K562 (cell line): Measurements from ENCODE around the gene LSR. TPM values are rescaled to one million over a fixed set of nuclear protein-coding genes. Genes with fewer than 3 reads are reported as not detected.

Experiments used
- ATAC-seq: fragments of 200-7000 bp; cut with Tn5 transposase; 3 replicates; pipeline ENCODE4 v1.9.1; 2020; ENCODE audit warnings: moderate library complexity
- BruUV-seq: library from RNA; stranded (reverse); fragments of 400-500 nt; replicated peaks from 2 replicates; lab custom pipeline; 2021; lab: Mats Ljungman, UMichigan
- CTCF ChIA-PET: fragments of 300-600 bp; formaldehyde crosslinking; extraction: SDS; loops from one replicate; lab custom pipeline; 2021; ENCODE audit warnings: low intra/inter-chr PET ratio; lab: Yijun Ruan, JAX
- POLR2A ChIA-PET: fragments of 300-600, 350-650 bp; sonication (Branson Sonifier 250); formaldehyde crosslinking; extraction: SDS; loops from one replicate; lab custom pipeline; 2021; ENCODE audit warnings: antibody characterized with exemption, inconsistent platforms; lab: Yijun Ruan, JAX
- DNase-seq, 4 experiments: peaks; one replicate each; pipeline versions ENCODE4 v3.0.0 to v3.0.0-alpha.2; 2011 to 2018; ENCODE audit warnings: low spot score in 3 of 4, mixed read lengths in 3 of 4; ENCODE audit errors: extremely low read depth in 1 of 4
- FAIRE-seq: peaks from 2 replicates; lab custom pipeline; 2011; peaks lifted over from hg19 to GRCh38; lab: Jason Lieb, UNC
- H2AFZ ChIP-seq: 2 replicates; pipeline ENCODE4 v1.6.0; 2011; ENCODE audit warnings: low read depth, low read length, control low read depth, inconsistent platforms
- H3K27ac ChIP-seq: fragments of 200-600 bp; 3 replicates; pipeline ENCODE4 v1.8.0; 2011; ENCODE audit warnings: low read depth, mild to moderate bottlenecking, control low read depth, inconsistent platforms, low read length, moderate library complexity, mixed read lengths; ENCODE audit errors: extremely low read depth
- H3K27me3 ChIP-seq, 2 experiments: fragments of 300-600 bp in 1 of 2; 2 replicates in 1 of 2; 3 replicates in 1 of 2; pipeline versions ENCODE4 v1.6.0 to v1.8.0; 2011; ENCODE audit warnings: inconsistent platforms in 2 of 2, low read length in 2 of 2, mild to moderate bottlenecking in 1 of 2, mixed read lengths in 1 of 2, moderate library complexity in 1 of 2; ENCODE audit not compliant: control insufficient read depth in 2 of 2, insufficient read depth in 2 of 2
- H3K36me3 ChIP-seq: fragments of 300-600 bp; 3 replicates; pipeline ENCODE4 v1.8.0; 2011; ENCODE audit warnings: mild to moderate bottlenecking, low read length, inconsistent platforms; ENCODE audit not compliant: control insufficient read depth, insufficient read depth
- H3K4me1 ChIP-seq, 2 experiments: fragments of 200-600 bp in 1 of 2; replicated peaks in 1 of 2; 2 replicates in 1 of 2; 3 replicates in 1 of 2; pipeline versions ENCODE4 v1.5.1 to v1.8.0; 2011; ENCODE audit warnings: inconsistent platforms in 2 of 2, low read length in 2 of 2, mild to moderate bottlenecking in 1 of 2, mixed read lengths in 1 of 2, moderate library complexity in 1 of 2; ENCODE audit not compliant: control insufficient read depth in 2 of 2, insufficient read depth in 2 of 2
- H3K4me2 ChIP-seq: 2 replicates; pipeline ENCODE4 v1.6.1; 2011; ENCODE audit warnings: low read length, control low read depth, inconsistent platforms, mixed read lengths; ENCODE audit not compliant: insufficient read depth
- H3K4me3 ChIP-seq: fragments of 200-600 bp; sonication (generic), shearing (Covaris generic); 2 replicates; pipeline ENCODE4 v1.5.1; 2016; ENCODE audit warnings: control low read depth, inconsistent platforms
- H3K79me2 ChIP-seq: fragments of 200-600 bp; 3 replicates; pipeline ENCODE4 v1.8.0; 2011; ENCODE audit warnings: low read length, inconsistent platforms; ENCODE audit not compliant: control insufficient read depth, insufficient read depth
- H3K9ac ChIP-seq, 2 experiments: 2 replicates each; pipeline versions ENCODE4 v1.6.0 to v1.6.1; 2011; ENCODE audit warnings: low read depth in 2 of 2, low read length in 2 of 2, control low read depth in 1 of 2, inconsistent platforms in 1 of 2, mild to moderate bottlenecking in 1 of 2, mixed read lengths in 1 of 2; ENCODE audit not compliant: insufficient read depth in 1 of 2
- H3K9me1 ChIP-seq: one replicate; pipeline ENCODE4 v1.6.0; 2011; ENCODE audit warnings: inconsistent platforms, mild to moderate bottlenecking, low read length, moderate library complexity; ENCODE audit not compliant: control insufficient read depth, insufficient read depth
- H3K9me3 ChIP-seq: replicated peaks from 2 replicates; pipeline ENCODE4 v1.5.1; 2011; ENCODE audit warnings: low read depth, low read length, inconsistent platforms; ENCODE audit not compliant: control insufficient read depth, insufficient read depth
- H4K20me1 ChIP-seq: replicated peaks from 2 replicates; pipeline ENCODE4 v1.6.1; 2011; ENCODE audit warnings: low read length, inconsistent platforms, mixed read lengths; ENCODE audit not compliant: control insufficient read depth, insufficient read depth
- C11orf30 ChIP-seq: fragments of 450-650 bp; IDR thresholded peaks from 2 replicates; pipeline ENCODE4 v1.6.1; 2016; ENCODE audit warnings: low read depth, mild to moderate bottlenecking
- ESRRA ChIP-seq: fragments of 450-650 bp; IDR thresholded peaks from 2 replicates; pipeline ENCODE4 v1.6.1; 2014; ENCODE audit warnings: low read depth, mild to moderate bottlenecking, moderate library complexity, borderline replicate concordance
- FOXK1 ChIP-seq: sonication (generic); formaldehyde crosslinking; IDR thresholded peaks from 2 replicates; pipeline ENCODE4 v1.8.0; 2022; ENCODE audit warnings: missing genetic modification reagents, mild to moderate bottlenecking, borderline replicate concordance
- HNRNPLL ChIP-seq: fragments of 200-400 bp; formaldehyde crosslinking; IDR thresholded peaks from 2 replicates; pipeline ENCODE4 v1.6.1; 2017; ENCODE audit warnings: low read length, low read depth, mild to moderate bottlenecking; ENCODE audit not compliant: poor library complexity, severe bottlenecking
- HOXB6 ChIP-seq: fragments of 250-450 bp; sonication (Bioruptor Pico); IDR thresholded peaks from 2 replicates; pipeline ENCODE4 v1.5.1; 2022; ENCODE audit warnings: mild to moderate bottlenecking, borderline replicate concordance
- KHSRP ChIP-seq: fragments of 450-650 bp; IDR thresholded peaks from 2 replicates; pipeline ENCODE4 v1.6.1; 2017
- MCM3 ChIP-seq: fragments of 450-650 bp; IDR thresholded peaks from 2 replicates; pipeline ENCODE4 v1.6.1; 2016
- MTA1 ChIP-seq: fragments of 450-650 bp; IDR thresholded peaks from 2 replicates; pipeline ENCODE4 v1.6.1; 2017; ENCODE audit warnings: borderline replicate concordance
- MTA3 ChIP-seq: fragments of 450-650 bp; formaldehyde crosslinking; IDR thresholded peaks from 2 replicates; pipeline ENCODE4 v1.6.1; 2017; ENCODE audit warnings: mild to moderate bottlenecking, borderline replicate concordance
- NEUROD1 ChIP-seq: fragments of 150-350 bp; IDR thresholded peaks from 2 replicates; pipeline ENCODE4 v1.6.1; 2014; ENCODE audit warnings: borderline replicate concordance, low read length, low read depth; ENCODE audit not compliant: partially characterized antibody
- SRSF1 ChIP-seq: fragments of 200-400 bp; formaldehyde crosslinking; IDR thresholded peaks from 2 replicates; pipeline ENCODE4 v1.6.1; 2017; ENCODE audit warnings: mild to moderate bottlenecking, low read depth, low read length, moderate library complexity
- YBX1 ChIP-seq: fragments of 450-650 bp; IDR thresholded peaks from 2 replicates; pipeline ENCODE4 v1.7.1; 2016; ENCODE audit warnings: mild to moderate bottlenecking
- ZBTB17 ChIP-seq: fragments of 450-650 bp; formaldehyde crosslinking; IDR thresholded peaks from 2 replicates; pipeline ENCODE4 v1.4.0; 2020; ENCODE audit warnings: mild to moderate bottlenecking
- ZNF12 ChIP-seq: sonication (generic); formaldehyde crosslinking; IDR thresholded peaks from 2 replicates; pipeline ENCODE4 v1.4.0; 2020; ENCODE audit warnings: mild to moderate bottlenecking, missing genetic modification reagents
- ZNF140 ChIP-seq: fragments of 250-450 bp; sonication (Bioruptor Pico); IDR thresholded peaks from 2 replicates; pipeline ENCODE4 v1.8.0; 2021; ENCODE audit warnings: moderate library complexity, mild to moderate bottlenecking, inconsistent platforms
- ZNF384 ChIP-seq: IDR thresholded peaks from 2 replicates; pipeline ENCODE4 v1.6.1; 2012; ENCODE audit warnings: low read depth, low read length, improper control_type of control experiment
- ZNF780A ChIP-seq: fragments of 250-450 bp; sonication (Bioruptor Pico); IDR thresholded peaks from 2 replicates; pipeline ENCODE4 v1.5.0; 2021; ENCODE audit warnings: mild to moderate bottlenecking
- WGBS: fragments of 100-300 bp; shearing (Covaris generic); methylation state at CpG from one replicate; pipeline ENCODE4 v1.1.6; 2016; ENCODE audit warnings: low coverage, mixed read lengths; ENCODE audit not compliant: insufficient coverage; ENCODE audit errors: missing lambda C conversion rate; 5-methylcytosine and 5-hydroxymethylcytosine counted together
- in situ Hi-C: fragments of 300-500 bp; cut with MboI; formaldehyde crosslinking; loops from 4 replicates; pipeline ENCODE4 v1.15.0; 2018; ENCODE audit warnings: inconsistent platforms, mixed read lengths
- intact Hi-C: fragments of 100-400 bp; cut with micrococcal nuclease; formaldehyde crosslinking; loops from 2 replicates; pipeline ENCODE4 v1.14.2; 2022
- polyA plus RNA-seq, 8 experiments: library from polyadenylated mRNA; depleted of rRNA in 4 of 8; stranded (reverse) in 5 of 8; unstranded in 3 of 8; fragments of >200 nt; fragmentation: Nextera tagmentation in 2 of 8; fragmentation: Illumina TruSeq in 1 of 8; extraction: Ambion mirVana in 2 of 8; extraction: Trizol in 1 of 8; gene quantifications; 2 replicates each; pipeline versions ENCODE4 v1.2.1 to v1.2.3, GENCODE V29; 2011 to 2014; ENCODE audit warnings: inconsistent platforms in 1 of 8, missing spikeins in 1 of 8
- total RNA-seq, 7 experiments: library from RNA; depleted of rRNA in 6 of 7; stranded (reverse); fragments of >200 nt in 6 of 7; fragmentation: Illumina TruSeq in 2 of 7; extraction: Trizol in 2 of 7; gene quantifications; 2 replicates each; pipeline versions ENCODE4 v1.2.1 to v1.2.3, GENCODE V29; 2011 to 2021; ENCODE audit warnings: low replicate concordance in 1 of 7
- TF ChIP-seq, protein P1 (sequence below), 2 experiments: fragments of 250-450 bp in 1 of 2; fragments of 450-650 bp in 1 of 2; sonication (Bioruptor Pico) in 1 of 2; IDR thresholded peaks; 2 replicates each; pipeline versions ENCODE4 v1.6.1 to v1.8.0; 2016 to 2021; ENCODE audit warnings: mild to moderate bottlenecking in 2 of 2, moderate library complexity in 2 of 2, missing compliant biosample characterization in 1 of 2, missing genetic modification characterization in 1 of 2
- TF ChIP-seq, protein P2 (sequence below), 2 experiments: fragments of 150-350 bp in 1 of 2; IDR thresholded peaks; 2 replicates each; pipeline ENCODE4 v1.6.1; 2012 to 2016; ENCODE audit warnings: low read depth in 2 of 2, low read length in 2 of 2, mild to moderate bottlenecking in 1 of 2, moderate library complexity in 1 of 2
- TF ChIP-seq, protein P3 (sequence below): fragments of 250-450 bp; sonication (Bioruptor Pico); IDR thresholded peaks from 2 replicates; pipeline ENCODE4 v1.8.0; 2021; ENCODE audit warnings: mild to moderate bottlenecking, moderate library complexity

Gene LSR
- total and polyA plus RNA-seq, 9 of the 15 experiments (the other 6 are each of a cell fraction or from before 2014, with no cell fraction given): 0.44 to 87.9 (median 28.0) TPM

DNA sequence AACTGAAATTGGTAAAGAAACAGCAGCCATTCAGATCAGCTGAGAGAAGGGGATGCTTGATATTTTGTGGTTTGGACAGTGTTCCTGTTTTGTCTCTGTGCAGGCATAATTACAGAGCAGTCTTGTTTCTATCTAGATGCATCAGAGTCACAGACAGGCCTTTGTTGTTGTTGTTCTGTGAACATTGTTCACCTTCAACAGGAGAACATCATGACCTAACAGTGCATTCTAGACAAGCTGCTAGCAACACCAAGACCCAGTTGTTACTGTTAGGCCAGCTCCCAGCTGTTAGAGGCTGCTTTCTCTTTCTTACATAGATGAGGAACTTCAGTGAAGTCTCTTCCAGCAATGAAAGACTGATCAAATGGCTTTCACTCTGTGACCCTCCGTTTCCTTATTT lies 8.5 kb upstream of the LSR start:
- Histone ChIP-seq H3K79me2 (no peaks in the 10 kb centered on the region), H3K27me3 (no peaks in the 10 kb centered on the region), H3K36me3 (no peaks in the 10 kb centered on the region), H2AFZ (no peak overlapping the region), H3K9me1 (no peaks in the 10 kb centered on the region), H3K4me2 (no peak overlapping the region), H3K9ac (no peak overlapping the region), H4K20me1 (no peaks in the 10 kb centered on the region), H3K27ac (no peak overlapping the region), H3K4me1 (no peaks in the 10 kb centered on the region), H3K4me3 (no peak overlapping the region), H3K9me3 (no peaks in the 10 kb centered on the region; the same call in 1 of the 2 replicates)
- in situ Hi-C loops: no loop called here
- DNase-seq (no peak), ATAC-seq (no peak), FAIRE-seq (no peak)
- ChIA-PET CTCF (no interaction called here), POLR2A (interaction anchor here (0.6 to 1.0 kb wide), 2 partner anchors 17 to 471 kb away, joined by 3 read pairs; no protein-coding TSS in a partner anchor)
- no peak for TF ChIP-seq FOXK1 (CRISPR knock-in tag)
- TF ChIP-seq MTA1: no peak
- no peak for TF ChIP-seq KHSRP
- TF ChIP-seq NEUROD1: no peak
- no peak for TF ChIP-seq YBX1
- TF ChIP-seq, protein P1, sequence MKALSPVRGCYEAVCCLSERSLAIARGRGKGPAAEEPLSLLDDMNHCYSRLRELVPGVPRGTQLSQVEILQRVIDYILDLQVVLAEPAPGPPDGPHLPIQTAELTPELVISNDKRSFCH (CRISPR knock-in tag; IDR thresholded peaks at IDR 0.05): no peak
- TF ChIP-seq, protein P1 (tag; IDR thresholded peaks at IDR 0.05): no peak
- TF ChIP-seq SRSF1: no peak
- TF ChIP-seq ESRRA: no peak
- TF ChIP-seq, protein P2, sequence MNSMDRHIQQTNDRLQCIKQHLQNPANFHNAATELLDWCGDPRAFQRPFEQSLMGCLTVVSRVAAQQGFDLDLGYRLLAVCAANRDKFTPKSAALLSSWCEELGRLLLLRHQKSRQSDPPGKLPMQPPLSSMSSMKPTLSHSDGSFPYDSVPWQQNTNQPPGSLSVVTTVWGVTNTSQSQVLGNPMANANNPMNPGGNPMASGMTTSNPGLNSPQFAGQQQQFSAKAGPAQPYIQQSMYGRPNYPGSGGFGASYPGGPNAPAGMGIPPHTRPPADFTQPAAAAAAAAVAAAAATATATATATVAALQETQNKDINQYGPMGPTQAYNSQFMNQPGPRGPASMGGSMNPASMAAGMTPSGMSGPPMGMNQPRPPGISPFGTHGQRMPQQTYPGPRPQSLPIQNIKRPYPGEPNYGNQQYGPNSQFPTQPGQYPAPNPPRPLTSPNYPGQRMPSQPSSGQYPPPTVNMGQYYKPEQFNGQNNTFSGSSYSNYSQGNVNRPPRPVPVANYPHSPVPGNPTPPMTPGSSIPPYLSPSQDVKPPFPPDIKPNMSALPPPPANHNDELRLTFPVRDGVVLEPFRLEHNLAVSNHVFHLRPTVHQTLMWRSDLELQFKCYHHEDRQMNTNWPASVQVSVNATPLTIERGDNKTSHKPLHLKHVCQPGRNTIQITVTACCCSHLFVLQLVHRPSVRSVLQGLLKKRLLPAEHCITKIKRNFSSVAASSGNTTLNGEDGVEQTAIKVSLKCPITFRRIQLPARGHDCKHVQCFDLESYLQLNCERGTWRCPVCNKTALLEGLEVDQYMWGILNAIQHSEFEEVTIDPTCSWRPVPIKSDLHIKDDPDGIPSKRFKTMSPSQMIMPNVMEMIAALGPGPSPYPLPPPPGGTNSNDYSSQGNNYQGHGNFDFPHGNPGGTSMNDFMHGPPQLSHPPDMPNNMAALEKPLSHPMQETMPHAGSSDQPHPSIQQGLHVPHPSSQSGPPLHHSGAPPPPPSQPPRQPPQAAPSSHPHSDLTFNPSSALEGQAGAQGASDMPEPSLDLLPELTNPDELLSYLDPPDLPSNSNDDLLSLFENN (IDR thresholded peaks at IDR 0.05; ENCODE audit: low read depth in 2 of 2, low read length in 2 of 2): no peak
- TF ChIP-seq C11orf30: no peak
- TF ChIP-seq, protein P3, sequence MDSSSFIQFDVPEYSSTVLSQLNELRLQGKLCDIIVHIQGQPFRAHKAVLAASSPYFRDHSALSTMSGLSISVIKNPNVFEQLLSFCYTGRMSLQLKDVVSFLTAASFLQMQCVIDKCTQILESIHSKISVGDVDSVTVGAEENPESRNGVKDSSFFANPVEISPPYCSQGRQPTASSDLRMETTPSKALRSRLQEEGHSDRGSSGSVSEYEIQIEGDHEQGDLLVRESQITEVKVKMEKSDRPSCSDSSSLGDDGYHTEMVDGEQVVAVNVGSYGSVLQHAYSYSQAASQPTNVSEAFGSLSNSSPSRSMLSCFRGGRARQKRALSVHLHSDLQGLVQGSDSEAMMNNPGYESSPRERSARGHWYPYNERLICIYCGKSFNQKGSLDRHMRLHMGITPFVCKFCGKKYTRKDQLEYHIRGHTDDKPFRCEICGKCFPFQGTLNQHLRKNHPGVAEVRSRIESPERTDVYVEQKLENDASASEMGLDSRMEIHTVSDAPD: no peak
- TF ChIP-seq ZNF12 (CRISPR knock-in tag): no peak
- TF ChIP-seq MCM3: no peak
- no peak for TF ChIP-seq ZNF780A (CRISPR knock-in tag)
- TF ChIP-seq ZBTB17 (CRISPR knock-in tag): no peak
- TF ChIP-seq HOXB6 (CRISPR knock-in tag): no peak
- TF ChIP-seq ZNF140: no peak
- no peak for TF ChIP-seq ZNF384
- TF ChIP-seq HNRNPLL: no peak
- no peak for TF ChIP-seq MTA3
- BruUV-seq: no TSS peak
- intact Hi-C loops: no loop called here
- 13% methylated on average over 1 of the region's 1 CpG for WGBS
